ENCODE results near the gene LGI1. TPM values are rescaled to one million over a fixed set of nuclear protein-coding genes. Genes with fewer than 3 reads are reported as not detected.

LGI1 gene
- total and polyA plus RNA-seq, 2 experiments from 2014 or later: not detected

DNA sequence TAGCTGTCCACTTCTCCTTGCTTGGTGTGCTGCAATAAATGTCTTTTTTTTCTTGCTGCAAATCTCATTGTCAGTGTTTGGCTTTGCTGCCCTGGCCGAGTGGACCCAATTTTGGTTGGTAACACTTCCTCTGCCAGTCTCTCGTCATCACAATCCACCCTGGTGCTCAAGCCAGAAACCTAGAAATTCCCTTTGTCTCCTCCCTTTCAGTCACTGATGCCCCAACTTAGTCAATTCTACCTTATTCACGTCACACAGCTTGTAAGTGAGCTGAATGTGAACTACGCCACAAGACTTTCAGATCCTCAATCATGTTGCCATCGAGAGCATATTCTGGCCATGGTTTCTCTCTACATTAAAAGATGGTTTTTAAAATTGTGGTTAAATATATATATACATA, 42.4 kb upstream of the LGI1 start:
- no peaks in the 10 kb centered on the region for H3F3A ChIP-seq (ENCODE audit: insufficient read depth)
- no peaks in the 10 kb centered on the region for H3K36me3 ChIP-seq (ENCODE audit: low read depth)
- H4K20me1 ChIP-seq (ENCODE audit: insufficient read depth): no peaks in the 10 kb centered on the region
- no peaks in the 10 kb centered on the region for H3K4me1 ChIP-seq (ENCODE audit: insufficient read depth)
- TF ChIP-seq EZH2phosphoT487 (IDR thresholded peaks at IDR 0.05; ENCODE audit: insufficient read depth, low read depth) (no peak), EZH2 (IDR thresholded peaks at IDR 0.05; ENCODE audit: insufficient read depth, poor library complexity, severe bottlenecking) (no peak)
- no peaks in the 10 kb centered on the region for H3K9me3 ChIP-seq (ENCODE audit: low read depth)
- 0 out of 2 replicates have a peak, but pooled peaks cover 4% of the 10 kb centered on the region for H3K27me3 ChIP-seq (replicated peaks; ENCODE audit: insufficient read depth)
- H3K4me3 ChIP-seq: no peak overlapping the region
- H2AFZ ChIP-seq: no peak overlapping the region
- H3K79me2 ChIP-seq (ENCODE audit: insufficient read depth): no peaks in the 10 kb centered on the region
- no peak overlapping the region for H3K9ac ChIP-seq
- no peak overlapping the region for H3K4me2 ChIP-seq (ENCODE audit: unreplicated experiment)
- H3K9me2 ChIP-seq (ENCODE audit: insufficient read depth): no peaks in the 10 kb centered on the region
- DNase-seq: no peak
- H3K27ac ChIP-seq: no peak overlapping the region
- WGBS, 2 experiments (ENCODE audit: low coverage in 1 of 2, low lambda C conversion rate in 2 of 2, missing lambda C conversion rate in 2 of 2): 45 to 48% methylated on average over 5 of the region's 5 CpGs
- in situ Hi-C loops (cut with MboI): no loop called here

DNA sequence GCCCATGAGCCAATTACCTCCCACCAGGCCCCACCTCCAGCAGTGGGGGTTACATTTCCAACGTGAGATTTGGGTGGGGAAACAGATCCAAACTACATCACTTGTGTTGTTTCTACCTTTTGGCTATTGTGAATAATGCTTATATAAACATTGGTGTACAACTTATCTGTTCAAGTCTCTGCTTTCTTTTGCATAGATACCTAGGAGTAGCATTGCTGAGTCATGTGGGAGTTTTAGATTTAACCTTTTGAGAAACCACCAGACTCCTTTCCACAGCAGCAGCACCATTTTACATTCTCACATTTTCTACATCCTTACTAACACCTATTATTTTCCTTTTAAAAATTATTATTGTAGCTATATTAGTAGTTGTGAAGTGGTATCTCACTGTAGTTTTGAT, 41.0 kb upstream of the LGI1 start:
- Histone ChIP-seq H4K20me1 (ENCODE audit: insufficient read depth) (no peaks in the 10 kb centered on the region), H3K27ac (no peak overlapping the region), H3F3A (ENCODE audit: insufficient read depth) (no peaks in the 10 kb centered on the region), H3K4me1 (ENCODE audit: insufficient read depth) (no peaks in the 10 kb centered on the region), H3K9me2 (ENCODE audit: insufficient read depth) (no peaks in the 10 kb centered on the region), H3K9ac (no peak overlapping the region), H3K4me2 (ENCODE audit: unreplicated experiment) (no peak overlapping the region), H3K27me3 (replicated peaks; ENCODE audit: insufficient read depth) (0 out of 2 replicates have a peak, but pooled peaks cover 4% of the 10 kb centered on the region), H2AFZ (no peak overlapping the region), H3K4me3 (no peak overlapping the region), H3K9me3 (ENCODE audit: low read depth) (no peaks in the 10 kb centered on the region), H3K79me2 (ENCODE audit: insufficient read depth) (no peaks in the 10 kb centered on the region), H3K36me3 (ENCODE audit: low read depth) (no peaks in the 10 kb centered on the region)
- in situ Hi-C loops (cut with MboI): no loop called here
- TF ChIP-seq EZH2 (IDR thresholded peaks at IDR 0.05; ENCODE audit: insufficient read depth, poor library complexity, severe bottlenecking) (no peak), EZH2phosphoT487 (IDR thresholded peaks at IDR 0.05; ENCODE audit: insufficient read depth, low read depth) (no peak)
- WGBS, 2 experiments (ENCODE audit: low coverage in 1 of 2, low lambda C conversion rate in 2 of 2, missing lambda C conversion rate in 2 of 2): 17 to 22% methylated on average over 1 of the region's 1 CpG
- DNase-seq: no peak

DNA sequence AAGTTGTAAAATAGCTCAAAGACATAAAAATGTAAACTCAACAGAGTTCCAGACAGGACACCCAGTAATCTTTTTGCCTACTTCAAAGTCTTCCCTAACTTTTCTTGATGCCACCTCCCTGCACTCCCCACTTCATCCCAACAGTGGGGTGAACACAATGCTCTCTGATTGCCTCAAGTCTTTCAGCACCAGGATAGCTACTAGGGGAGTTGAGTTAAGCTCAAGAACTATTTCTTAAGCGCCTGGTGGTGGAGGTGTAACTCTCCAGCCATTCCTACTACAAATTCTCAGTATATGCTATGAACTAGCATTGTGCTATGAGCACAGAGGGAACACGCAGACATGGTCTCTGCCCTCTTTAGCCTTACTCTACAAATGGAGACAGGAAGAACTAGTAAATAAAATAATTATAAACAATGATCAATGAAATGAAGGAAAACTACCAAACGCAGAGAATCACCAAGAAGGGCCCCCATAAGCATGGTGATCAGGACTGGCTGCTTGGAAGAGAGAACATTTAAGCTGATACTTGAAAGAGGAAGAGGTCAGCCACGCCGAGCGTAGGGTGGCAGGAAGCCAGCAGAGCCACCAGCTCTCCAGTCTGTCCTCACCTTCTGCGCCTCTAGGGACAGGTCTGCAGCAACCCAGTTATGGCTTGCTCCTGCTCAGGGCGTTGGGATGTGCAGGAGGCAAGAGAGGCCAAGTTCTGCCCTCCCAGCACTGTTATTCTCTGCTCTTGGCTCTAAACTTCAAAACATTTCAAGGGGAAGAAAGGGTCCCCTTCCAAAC, 38.6 kb upstream of the LGI1 start:
- 52% methylated on average over 8 of the region's 8 CpGs for WGBS, 2 experiments (ENCODE audit: low coverage in 1 of 2, low lambda C conversion rate in 2 of 2, missing lambda C conversion rate in 2 of 2)
- no peaks in the 10 kb centered on the region for H4K20me1 ChIP-seq (ENCODE audit: insufficient read depth)
- H3K4me1 ChIP-seq (ENCODE audit: insufficient read depth): no peaks in the 10 kb centered on the region
- H3K9ac ChIP-seq: no peak overlapping the region
- 0 out of 2 replicates have a peak, but pooled peaks cover 4% of the 10 kb centered on the region for H3K27me3 ChIP-seq (replicated peaks; ENCODE audit: insufficient read depth)
- TF ChIP-seq EZH2 (IDR thresholded peaks at IDR 0.05; ENCODE audit: insufficient read depth, poor library complexity, severe bottlenecking): no peak
- TF ChIP-seq EZH2phosphoT487 (IDR thresholded peaks at IDR 0.05; ENCODE audit: insufficient read depth, low read depth): no peak
- no peak for DNase-seq
- no peak overlapping the region for H3K27ac ChIP-seq
- no peaks in the 10 kb centered on the region for H3K9me3 ChIP-seq (ENCODE audit: low read depth)
- no peak overlapping the region for H2AFZ ChIP-seq
- H3F3A ChIP-seq (ENCODE audit: insufficient read depth): no peaks in the 10 kb centered on the region
- H3K9me2 ChIP-seq (ENCODE audit: insufficient read depth): no peaks in the 10 kb centered on the region
- no peak overlapping the region for H3K4me2 ChIP-seq (ENCODE audit: unreplicated experiment)
- no peaks in the 10 kb centered on the region for H3K79me2 ChIP-seq (ENCODE audit: insufficient read depth)
- in situ Hi-C loops (cut with MboI): no loop called here
- no peak overlapping the region for H3K4me3 ChIP-seq
- H3K36me3 ChIP-seq (ENCODE audit: low read depth): no peaks in the 10 kb centered on the region

DNA sequence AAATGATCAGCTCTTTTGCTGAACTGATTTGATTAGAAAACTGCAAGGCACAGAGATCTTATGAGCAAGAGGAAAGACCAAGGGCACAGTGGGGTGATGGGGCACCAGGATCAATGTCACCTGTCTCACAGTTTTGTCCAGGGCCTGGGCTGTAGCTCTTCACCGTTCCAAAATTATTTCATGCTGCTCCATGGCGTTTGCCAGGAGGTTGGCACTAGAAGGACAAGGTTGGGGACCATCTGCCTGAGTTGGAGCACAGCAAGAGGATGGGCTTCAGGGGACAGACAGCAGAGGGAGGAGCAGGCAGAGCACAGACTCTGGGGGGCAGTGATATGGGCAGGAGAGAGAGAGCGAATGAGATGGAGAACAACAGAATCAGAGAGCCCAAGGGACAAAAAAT, 37.8 kb upstream of the LGI1 start:
- Histone ChIP-seq H3K4me2 (ENCODE audit: unreplicated experiment) (no peak overlapping the region), H3K27ac (no peak overlapping the region), H3K9ac (no peak overlapping the region), H3K27me3 (replicated peaks; ENCODE audit: insufficient read depth) (0 out of 2 replicates have a peak, but pooled peaks cover 8% of the 10 kb centered on the region), H4K20me1 (ENCODE audit: insufficient read depth) (no peaks in the 10 kb centered on the region), H2AFZ (no peak overlapping the region), H3K79me2 (ENCODE audit: insufficient read depth) (no peaks in the 10 kb centered on the region), H3F3A (ENCODE audit: insufficient read depth) (no peaks in the 10 kb centered on the region), H3K9me2 (ENCODE audit: insufficient read depth) (no peaks in the 10 kb centered on the region), H3K36me3 (ENCODE audit: low read depth) (no peaks in the 10 kb centered on the region), H3K4me3 (no peak overlapping the region), H3K9me3 (ENCODE audit: low read depth) (no peaks in the 10 kb centered on the region), H3K4me1 (ENCODE audit: insufficient read depth) (no peaks in the 10 kb centered on the region)
- WGBS, 2 experiments (ENCODE audit: low coverage in 1 of 2, low lambda C conversion rate in 2 of 2, missing lambda C conversion rate in 2 of 2): 28 to 47% methylated on average over 3 of the region's 3 CpGs
- in situ Hi-C loops (cut with MboI): no loop called here
- TF ChIP-seq EZH2 (IDR thresholded peaks at IDR 0.05; ENCODE audit: insufficient read depth, poor library complexity, severe bottlenecking) (no peak), EZH2phosphoT487 (IDR thresholded peaks at IDR 0.05; ENCODE audit: insufficient read depth, low read depth) (no peak)
- DNase-seq: no peak
